ENCODE results near the gene AGMAT. TPM values are rescaled to one million over a fixed set of nuclear protein-coding genes. Genes with fewer than 3 reads are reported as not detected.

The AGMAT gene
- total and polyA plus RNA-seq, 2 of the 13 experiments (the other 11 are each of a cell fraction or from before 2014, with no cell fraction given): 59.1 to 174 TPM

DNA sequence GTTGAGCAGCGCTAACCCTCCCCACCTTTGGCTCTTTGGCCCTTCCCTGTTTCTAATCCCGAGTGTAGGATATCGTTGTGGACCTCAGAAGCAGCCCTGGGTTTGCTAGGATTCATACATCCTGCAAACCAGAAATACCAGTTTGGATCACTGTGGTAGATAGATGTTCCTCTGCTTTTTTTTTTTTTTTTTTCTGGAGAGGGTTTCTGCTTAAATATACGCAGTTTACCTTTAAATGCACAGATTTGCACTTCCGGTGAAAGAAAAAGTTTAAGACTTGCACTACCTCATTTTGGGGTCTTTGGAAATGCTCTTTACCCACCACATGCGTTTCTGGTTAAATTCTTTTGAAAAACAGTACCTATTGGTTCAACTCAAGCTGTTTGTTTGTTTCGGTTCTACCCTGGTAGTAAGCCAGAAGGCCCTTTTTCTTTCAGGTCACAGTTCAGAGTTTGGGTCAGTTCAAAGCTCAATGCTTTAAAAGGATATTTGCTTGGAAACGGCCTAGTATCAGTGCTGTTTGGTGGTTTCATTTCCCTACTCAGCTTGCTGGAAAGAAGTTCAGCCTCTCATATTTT is 33.3 kb upstream of the AGMAT start (continued):
- TF ChIP-seq TP53 (CRISPR knock-in tag; conservative IDR thresholded peaks at IDR 0.05) (no peak), HDAC2 (CRISPR knock-in tag; IDR thresholded peaks at IDR 0.05) (no peak), HBP1 (CRISPR knock-in tag; IDR thresholded peaks at IDR 0.05; ENCODE audit: low read depth) (no peak), FLYWCH1 (CRISPR knock-in tag; IDR thresholded peaks at IDR 0.05) (0 out of 2 replicates have a peak, but pooled peaks have one; percentile 11), SRF (IDR thresholded peaks at IDR 0.05; ENCODE audit: low read depth, low read length) (peak; percentile 46; the same call in 1 of the 2 replicates), ZNF546 (CRISPR knock-in tag; conservative IDR thresholded peaks at IDR 0.05) (no peak), SP4 (CRISPR knock-in tag; IDR thresholded peaks at IDR 0.05) (no peak; the same call in 1 of the 2 replicates), ZKSCAN1 (IDR thresholded peaks at IDR 0.05; ENCODE audit: low read length) (no peak), ZNF282 (IDR thresholded peaks at IDR 0.05; ENCODE audit: partially characterized antibody) (no peak), IRF2 (CRISPR knock-in tag; IDR thresholded peaks at IDR 0.05) (no peak), ZNF773 (CRISPR knock-in tag; IDR thresholded peaks at IDR 0.05; ENCODE audit: borderline replicate concordance) (no peak), ARID2 (CRISPR knock-in tag; IDR thresholded peaks at IDR 0.05; ENCODE audit: borderline replicate concordance) (no peak), RBAK (CRISPR knock-in tag; IDR thresholded peaks at IDR 0.05) (no peak), ZSCAN5A (CRISPR knock-in tag; IDR thresholded peaks at IDR 0.05; ENCODE audit: borderline replicate concordance) (no peak)
- TF ChIP-seq, protein P1, sequence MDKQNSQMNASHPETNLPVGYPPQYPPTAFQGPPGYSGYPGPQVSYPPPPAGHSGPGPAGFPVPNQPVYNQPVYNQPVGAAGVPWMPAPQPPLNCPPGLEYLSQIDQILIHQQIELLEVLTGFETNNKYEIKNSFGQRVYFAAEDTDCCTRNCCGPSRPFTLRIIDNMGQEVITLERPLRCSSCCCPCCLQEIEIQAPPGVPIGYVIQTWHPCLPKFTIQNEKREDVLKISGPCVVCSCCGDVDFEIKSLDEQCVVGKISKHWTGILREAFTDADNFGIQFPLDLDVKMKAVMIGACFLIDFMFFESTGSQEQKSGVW (CRISPR knock-in tag; IDR thresholded peaks at IDR 0.05; ENCODE audit: borderline replicate concordance): no peak
- TF ChIP-seq, protein P2, sequence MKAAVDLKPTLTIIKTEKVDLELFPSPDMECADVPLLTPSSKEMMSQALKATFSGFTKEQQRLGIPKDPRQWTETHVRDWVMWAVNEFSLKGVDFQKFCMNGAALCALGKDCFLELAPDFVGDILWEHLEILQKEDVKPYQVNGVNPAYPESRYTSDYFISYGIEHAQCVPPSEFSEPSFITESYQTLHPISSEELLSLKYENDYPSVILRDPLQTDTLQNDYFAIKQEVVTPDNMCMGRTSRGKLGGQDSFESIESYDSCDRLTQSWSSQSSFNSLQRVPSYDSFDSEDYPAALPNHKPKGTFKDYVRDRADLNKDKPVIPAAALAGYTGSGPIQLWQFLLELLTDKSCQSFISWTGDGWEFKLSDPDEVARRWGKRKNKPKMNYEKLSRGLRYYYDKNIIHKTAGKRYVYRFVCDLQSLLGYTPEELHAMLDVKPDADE (CRISPR knock-in tag; IDR thresholded peaks at IDR 0.05): no peak
- TF ChIP-seq, protein P3, sequence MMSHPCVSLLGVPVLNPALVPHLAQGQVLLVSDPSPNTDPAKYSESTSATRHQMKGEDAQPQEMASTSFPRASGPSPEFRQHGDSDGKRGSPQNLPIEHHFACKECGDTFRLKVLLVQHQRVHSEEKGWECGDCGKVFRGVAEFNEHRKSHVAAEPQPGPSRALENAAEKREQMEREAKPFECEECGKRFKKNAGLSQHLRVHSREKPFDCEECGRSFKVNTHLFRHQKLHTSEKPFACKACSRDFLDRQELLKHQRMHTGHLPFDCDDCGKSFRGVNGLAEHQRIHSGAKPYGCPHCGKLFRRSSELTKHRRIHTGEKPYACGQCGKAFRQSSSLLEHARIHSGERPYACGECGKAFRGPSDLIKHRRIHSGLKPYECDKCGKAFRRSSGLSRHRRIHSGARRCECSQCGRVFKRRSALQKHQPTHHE (CRISPR knock-in tag; IDR thresholded peaks at IDR 0.05; ENCODE audit: borderline replicate concordance): no peak
- TF ChIP-seq, protein P4, sequence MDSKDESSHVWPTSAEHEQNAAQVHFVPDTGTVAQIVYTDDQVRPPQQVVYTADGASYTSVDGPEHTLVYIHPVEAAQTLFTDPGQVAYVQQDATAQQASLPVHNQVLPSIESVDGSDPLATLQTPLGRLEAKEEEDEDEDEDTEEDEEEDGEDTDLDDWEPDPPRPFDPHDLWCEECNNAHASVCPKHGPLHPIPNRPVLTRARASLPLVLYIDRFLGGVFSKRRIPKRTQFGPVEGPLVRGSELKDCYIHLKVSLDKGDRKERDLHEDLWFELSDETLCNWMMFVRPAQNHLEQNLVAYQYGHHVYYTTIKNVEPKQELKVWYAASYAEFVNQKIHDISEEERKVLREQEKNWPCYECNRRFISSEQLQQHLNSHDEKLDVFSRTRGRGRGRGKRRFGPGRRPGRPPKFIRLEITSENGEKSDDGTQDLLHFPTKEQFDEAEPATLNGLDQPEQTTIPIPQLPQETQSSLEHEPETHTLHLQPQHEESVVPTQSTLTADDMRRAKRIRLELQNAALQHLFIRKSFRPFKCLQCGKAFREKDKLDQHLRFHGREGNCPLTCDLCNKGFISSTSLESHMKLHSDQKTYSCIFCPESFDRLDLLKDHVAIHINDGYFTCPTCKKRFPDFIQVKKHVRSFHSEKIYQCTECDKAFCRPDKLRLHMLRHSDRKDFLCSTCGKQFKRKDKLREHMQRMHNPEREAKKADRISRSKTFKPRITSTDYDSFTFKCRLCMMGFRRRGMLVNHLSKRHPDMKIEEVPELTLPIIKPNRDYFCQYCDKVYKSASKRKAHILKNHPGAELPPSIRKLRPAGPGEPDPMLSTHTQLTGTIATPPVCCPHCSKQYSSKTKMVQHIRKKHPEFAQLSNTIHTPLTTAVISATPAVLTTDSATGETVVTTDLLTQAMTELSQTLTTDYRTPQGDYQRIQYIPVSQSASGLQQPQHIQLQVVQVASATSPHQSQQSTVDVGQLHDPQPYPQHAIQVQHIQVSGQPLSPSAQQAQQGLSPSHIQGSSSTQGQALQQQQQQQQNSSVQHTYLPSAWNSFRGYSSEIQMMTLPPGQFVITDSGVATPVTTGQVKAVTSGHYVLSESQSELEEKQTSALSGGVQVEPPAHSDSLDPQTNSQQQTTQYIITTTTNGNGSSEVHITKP (CRISPR knock-in tag; IDR thresholded peaks at IDR 0.05; ENCODE audit: low read depth): peak; percentile 86; the same call in 1 of the 2 replicates
